B cell (primary cell): ENCODE measurements around the gene LRFN5.

Source experiments
- EZH2 ChIP-seq: IDR thresholded peaks from 2 replicates; pipeline ENCODE4 v1.6.1; 2012; ENCODE audit warnings: borderline replicate concordance, low read depth, mild to moderate bottlenecking, moderate library complexity, low read length; ENCODE audit not compliant: insufficient read depth, poor library complexity, severe bottlenecking
- TF ChIP-seq, protein P1 (sequence below): fragments of 200-600 bp; IDR thresholded peaks from one replicate; pipeline ENCODE4 v1.8.0; 2022; ENCODE audit warnings: antibody characterized with exemption, mild to moderate bottlenecking

DNA sequence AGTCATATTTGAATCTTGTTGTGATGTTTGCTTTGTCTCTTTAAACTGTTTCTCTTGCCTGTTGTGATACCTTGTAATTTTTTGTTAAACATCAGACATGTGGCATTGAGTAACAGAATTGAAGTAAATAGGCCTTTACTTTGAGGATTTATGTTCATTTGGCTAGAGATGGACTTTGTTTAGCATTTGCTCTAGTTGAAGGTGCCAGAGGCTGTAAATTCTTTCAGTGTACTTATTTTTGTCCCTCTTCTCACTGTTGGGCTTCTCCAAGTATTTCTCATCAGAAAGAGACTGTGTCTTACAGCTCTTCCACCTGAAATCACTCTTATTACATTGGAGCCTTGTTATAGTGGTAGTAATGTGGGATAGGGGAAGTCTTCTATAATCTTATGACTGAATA, 175.8 kb downstream of the LRFN5 start:
- TF ChIP-seq, protein P1, sequence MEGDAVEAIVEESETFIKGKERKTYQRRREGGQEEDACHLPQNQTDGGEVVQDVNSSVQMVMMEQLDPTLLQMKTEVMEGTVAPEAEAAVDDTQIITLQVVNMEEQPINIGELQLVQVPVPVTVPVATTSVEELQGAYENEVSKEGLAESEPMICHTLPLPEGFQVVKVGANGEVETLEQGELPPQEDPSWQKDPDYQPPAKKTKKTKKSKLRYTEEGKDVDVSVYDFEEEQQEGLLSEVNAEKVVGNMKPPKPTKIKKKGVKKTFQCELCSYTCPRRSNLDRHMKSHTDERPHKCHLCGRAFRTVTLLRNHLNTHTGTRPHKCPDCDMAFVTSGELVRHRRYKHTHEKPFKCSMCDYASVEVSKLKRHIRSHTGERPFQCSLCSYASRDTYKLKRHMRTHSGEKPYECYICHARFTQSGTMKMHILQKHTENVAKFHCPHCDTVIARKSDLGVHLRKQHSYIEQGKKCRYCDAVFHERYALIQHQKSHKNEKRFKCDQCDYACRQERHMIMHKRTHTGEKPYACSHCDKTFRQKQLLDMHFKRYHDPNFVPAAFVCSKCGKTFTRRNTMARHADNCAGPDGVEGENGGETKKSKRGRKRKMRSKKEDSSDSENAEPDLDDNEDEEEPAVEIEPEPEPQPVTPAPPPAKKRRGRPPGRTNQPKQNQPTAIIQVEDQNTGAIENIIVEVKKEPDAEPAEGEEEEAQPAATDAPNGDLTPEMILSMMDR, result no peak
- no peak for TF ChIP-seq EZH2
